LoVo (cell line): ENCODE measurements around the gene MVD.
"Not testable (repeated sequence)": the region's sequence is repeated elsewhere in the genome, so short reads cannot be mapped to it uniquely, and the experiment has no call there.

ENCODE experiments used
- DNase-seq: peaks from one replicate; pipeline ENCODE4 v3.0.0-alpha.2; 2016; ENCODE audit warnings: low spot score

The MVD gene

GRCh38 chr16:88681709-88682451 lies 19.0 kb upstream of the MVD start:
- DNase-seq = no peak

- no peak for DNase-seq
Measured at GRCh38 chr16:88681084-88681680, 18.3 kb upstream of the MVD start.

- DNase-seq = no peak
Measured at GRCh38 chr16:88680554-88681083, 17.7 kb upstream of the MVD start.

- DNase-seq = no peak
Measured at GRCh38 chr16:88678224-88678979, 15.5 kb upstream of the MVD start.

- DNase-seq = no peak
Measured at GRCh38 chr16:88677721-88678120, 14.8 kb upstream of the MVD start.

GRCh38 chr16:88676502-88677242 lies 13.8 kb upstream of the MVD start:
- no peak for DNase-seq

- no peak for DNase-seq
Measured at GRCh38 chr16:88673716-88674379, 11.0 kb upstream of the MVD start.

- no peak for DNase-seq
Measured at GRCh38 chr16:88672776-88673175, 9.9 kb upstream of the MVD start.

GRCh38 chr16:88671806-88672205 lies 8.9 kb upstream of the MVD start:
- no peak for DNase-seq

- DNase-seq = no peak
Measured at GRCh38 chr16:88669980-88670379, 7.1 kb upstream of the MVD start.

- not testable (repeated sequence) for DNase-seq
Measured at GRCh38 chr16:88669493-88669892, 6.6 kb upstream of the MVD start.

GRCh38 chr16:88667461-88667860 lies 4.6 kb upstream of the MVD start:
- DNase-seq = no peak

- no peak for DNase-seq
Measured at GRCh38 chr16:88665570-88665969, 2.7 kb upstream of the MVD start.

- DNase-seq = no peak
Measured at GRCh38 chr16:88665148-88665547, 2.3 kb upstream of the MVD start.

- DNase-seq = no peak
Measured at GRCh38 chr16:88662222-88662842, 559 bp downstream of the MVD start.

GRCh38 chr16:88661468-88661867 lies 1.4 kb downstream of the MVD start:
- no peak for DNase-seq

GRCh38 chr16:88659160-88659559 lies 3.7 kb downstream of the MVD start:
- no peak for DNase-seq

GRCh38 chr16:88658714-88659113 lies 4.2 kb downstream of the MVD start:
- no peak for DNase-seq

GRCh38 chr16:88657371-88657770 lies 5.5 kb downstream of the MVD start:
- DNase-seq = no peak

GRCh38 chr16:88656291-88656980 lies 6.5 kb downstream of the MVD start:
- DNase-seq = no peak
